GM20431 (cell line): Measurements from ENCODE around the gene IFNGR2.
"Not testable (repeated sequence)": the region's sequence is repeated elsewhere in the genome, so short reads cannot be mapped to it uniquely, and the experiment has no call there.

Experiments
- in situ Hi-C: fragments of 300-500 bp; cut with MseI, MboI; formaldehyde crosslinking; loops from one replicate; pipeline ENCODE4 v1.15.0; 2020; ENCODE audit warnings: low sequenced_read_pairs; ENCODE audit not compliant: unreplicated experiment

Gene IFNGR2

DNA sequence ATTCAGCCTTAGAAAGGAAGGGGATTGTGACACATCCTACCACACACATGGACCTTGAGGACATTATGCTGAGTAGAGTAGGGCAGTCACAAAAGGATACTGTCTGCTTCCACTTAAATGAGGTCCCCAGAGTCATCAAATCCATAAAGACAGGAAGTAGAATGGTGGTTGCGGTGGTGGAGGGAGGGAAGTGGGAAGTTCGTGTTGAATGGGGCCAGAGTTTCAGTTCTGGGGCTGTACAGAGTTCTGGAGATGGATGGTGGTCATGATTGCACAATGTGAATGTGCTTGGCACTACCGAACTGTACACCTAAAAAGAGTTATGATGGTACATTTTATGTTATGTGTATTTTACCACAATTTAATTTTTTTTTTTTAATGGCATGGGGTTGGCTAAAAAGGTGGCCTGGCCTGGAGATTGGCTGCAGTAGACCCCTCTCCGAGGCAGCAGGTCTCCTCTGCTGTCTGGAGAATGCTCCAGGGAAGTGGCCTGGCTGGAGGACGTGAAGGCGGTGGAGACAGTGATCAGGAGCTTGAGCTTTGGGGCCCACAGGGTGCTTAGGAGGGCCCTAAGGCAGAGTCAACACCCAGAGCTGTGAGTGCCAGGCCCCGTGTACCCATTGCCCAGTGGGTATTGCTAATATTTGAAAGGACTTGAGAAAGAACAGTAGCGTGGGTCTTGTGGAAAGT, 30.4 kb downstream of the IFNGR2 start:
- in situ Hi-C loops, result no loop called here

DNA sequence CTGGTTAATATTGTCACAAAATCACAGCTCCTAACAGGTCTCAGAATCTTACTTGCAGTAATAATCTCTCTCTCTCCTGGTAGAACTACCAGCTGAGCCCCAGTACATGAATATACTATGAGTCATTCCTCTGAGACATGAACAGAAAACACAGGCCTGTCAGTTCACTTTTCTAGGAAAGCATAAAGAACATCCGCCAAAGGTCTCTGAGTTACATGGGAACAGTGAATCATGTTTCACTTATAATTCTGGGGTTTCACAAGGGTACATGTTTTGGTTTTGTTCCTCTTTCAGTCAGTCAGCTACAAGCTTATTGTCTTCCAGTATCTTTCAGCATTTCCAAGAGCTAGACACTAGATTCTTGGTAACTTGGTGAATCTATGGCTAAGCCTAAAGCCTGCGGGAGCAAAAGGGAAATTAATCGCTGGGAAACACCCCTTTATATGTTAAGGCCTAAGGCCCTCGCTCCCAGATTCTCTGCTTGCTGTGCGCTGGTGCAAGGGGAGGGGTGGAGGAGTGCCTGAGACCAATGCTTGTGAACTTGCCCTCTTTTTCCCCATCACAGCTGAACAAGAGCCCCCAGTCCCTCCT, 31.7 kb downstream of the IFNGR2 start:
- in situ Hi-C loops, result no loop called here

DNA sequence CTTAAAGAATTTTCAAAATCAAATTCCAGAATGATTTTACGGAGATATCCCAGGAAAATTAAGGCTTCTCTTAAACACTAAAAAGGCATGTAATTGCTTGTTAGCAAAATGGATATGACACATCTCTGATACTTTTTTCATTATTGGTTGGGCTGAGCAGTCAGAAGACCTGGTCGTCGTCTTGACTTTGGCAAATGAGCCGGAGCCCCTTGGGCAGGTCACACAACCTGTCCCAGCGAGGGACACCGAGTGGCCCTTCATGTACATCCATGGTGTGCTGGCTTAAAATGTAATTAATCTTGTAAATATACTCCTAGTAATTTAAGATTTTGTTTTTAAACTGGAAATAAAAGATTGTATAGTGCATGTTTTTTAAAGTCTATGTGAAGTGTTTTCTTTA, 33.9 kb downstream of the IFNGR2 start:
- in situ Hi-C loops, result no loop called here

DNA sequence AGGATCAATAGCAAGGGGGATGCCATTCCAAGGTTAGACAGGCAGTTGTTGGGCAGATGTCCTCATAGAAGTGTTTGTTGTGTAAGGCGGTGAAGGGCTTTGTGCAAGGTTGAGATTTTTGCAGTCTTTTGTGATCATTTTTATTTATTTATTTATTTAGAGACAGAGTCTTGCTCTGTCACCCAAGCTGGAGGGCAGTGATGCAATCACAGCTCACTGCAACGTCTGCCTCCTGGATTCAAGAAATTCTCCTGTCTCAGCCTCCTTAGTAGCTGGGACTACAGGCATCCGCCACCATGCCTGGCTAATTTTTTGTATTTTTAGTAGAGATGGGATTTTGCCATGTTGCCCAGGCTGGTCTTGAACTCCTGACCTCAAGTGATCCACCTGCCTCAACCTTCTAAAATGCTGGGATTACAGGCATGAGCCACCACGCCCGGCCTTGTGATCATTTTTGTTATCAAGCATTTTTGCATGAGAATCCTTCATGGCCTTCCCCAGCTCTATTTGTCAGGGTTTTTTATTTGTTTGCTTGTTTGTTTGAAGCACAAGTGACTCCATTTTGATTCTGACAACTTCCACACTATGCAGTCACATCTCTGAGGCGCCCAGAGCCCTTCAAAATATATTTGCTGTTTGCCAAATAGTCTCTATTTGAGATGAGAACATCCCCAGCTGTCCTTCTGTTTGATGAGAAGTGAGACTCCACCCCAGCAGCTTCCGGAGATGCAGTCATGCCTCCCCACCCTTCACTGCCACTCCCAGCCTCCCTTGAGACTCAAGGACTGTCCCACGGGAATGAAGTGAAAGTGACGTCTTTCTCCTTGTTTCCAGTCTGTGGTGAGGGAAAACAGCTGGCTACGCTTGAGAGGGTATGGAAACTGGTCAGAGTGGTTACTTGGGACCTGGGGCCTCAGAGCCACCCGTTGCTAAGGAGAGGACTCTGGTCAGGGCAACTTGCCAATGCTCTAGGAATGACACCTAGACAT, 38.6 kb downstream of the IFNGR2 start:
- in situ Hi-C loops, result loop anchor here (10.0 kb wide), 1 partner anchor 237 kb away; no protein-coding TSS in a partner anchor

DNA sequence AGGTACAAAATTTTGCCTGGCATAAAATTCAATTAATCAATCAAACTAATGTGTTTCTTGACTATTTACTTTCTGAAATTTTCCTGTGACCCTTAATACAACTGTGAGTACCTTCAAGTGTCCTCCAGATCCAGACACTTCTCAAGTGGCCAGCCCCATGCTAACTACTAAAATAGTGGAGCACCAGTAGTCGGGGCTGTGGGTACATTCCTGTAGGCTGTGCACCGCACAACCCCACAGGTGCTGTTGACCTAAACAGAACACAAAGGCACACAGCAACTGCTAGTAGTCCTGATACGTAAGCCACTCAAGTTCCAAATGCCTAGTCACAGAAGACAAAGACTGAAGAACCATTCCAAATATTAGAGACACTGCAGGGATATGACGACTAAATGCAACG, 40.0 kb downstream of the IFNGR2 start:
- in situ Hi-C loops, result loop anchor here (10.0 kb wide), 1 partner anchor 238 kb away; no protein-coding TSS in a partner anchor

DNA sequence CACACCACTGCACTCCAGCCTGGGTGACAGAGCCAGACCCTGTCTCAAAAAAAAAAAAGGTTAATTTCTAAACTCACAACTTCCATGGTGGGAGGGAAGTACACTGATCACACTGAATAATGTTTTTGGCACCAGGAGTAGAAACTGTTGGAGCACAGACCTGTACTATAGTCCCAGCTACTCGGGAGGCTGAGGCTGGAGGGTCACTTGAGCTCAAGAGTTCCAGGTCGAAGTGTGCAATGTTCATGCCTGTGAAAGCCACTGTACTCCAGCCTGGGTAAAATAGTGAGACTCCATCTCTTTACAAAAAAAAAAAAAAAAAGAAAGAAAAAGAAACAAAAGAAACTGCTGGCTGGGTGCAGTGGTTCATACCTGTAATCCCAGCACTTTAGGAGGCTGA, 41.3 kb downstream of the IFNGR2 start:
- in situ Hi-C loops, result loop anchor here (10.0 kb wide), 1 partner anchor 240 kb away; no protein-coding TSS in a partner anchor

DNA sequence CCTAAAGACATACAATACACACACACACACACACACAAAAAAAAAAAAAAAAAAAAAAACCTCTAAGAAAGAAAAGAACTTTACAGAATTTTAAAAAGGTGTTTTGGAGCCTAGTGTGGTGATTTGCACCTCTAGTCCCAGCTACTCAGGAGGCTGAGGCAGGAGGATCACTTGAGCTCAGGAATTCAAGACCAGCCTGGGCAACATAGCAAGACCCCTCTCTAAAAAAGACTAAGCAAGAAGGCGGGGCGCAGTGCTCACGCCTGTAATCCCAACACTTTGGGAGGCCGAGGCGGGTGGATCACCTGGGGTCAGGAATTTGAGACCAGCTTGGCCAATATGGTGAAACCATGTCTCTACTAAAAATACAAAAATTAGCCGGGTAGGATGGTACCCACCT, 43.4 kb downstream of the IFNGR2 start:
- in situ Hi-C loops, result loop anchor here (10.0 kb wide), 1 partner anchor 242 kb away; no protein-coding TSS in a partner anchor

DNA sequence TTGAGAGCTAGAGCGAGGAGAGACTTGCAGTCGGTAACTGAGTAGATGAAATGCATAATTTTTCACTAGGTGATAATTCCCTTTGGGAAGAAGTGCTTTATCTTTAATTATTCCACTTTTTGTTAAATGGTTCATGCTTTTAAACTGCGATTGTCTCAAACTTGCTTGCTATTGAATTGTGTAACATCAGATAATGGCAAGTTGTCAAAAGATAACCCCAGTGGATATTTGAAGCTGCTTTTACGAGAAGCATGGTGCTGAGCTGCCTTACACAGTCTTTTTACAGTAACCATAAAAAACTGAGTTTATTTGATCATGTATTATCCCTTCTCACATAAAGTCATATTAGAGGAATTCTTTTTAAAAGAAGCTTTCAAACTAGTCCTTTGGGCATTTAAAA, 46.4 kb downstream of the IFNGR2 start:
- in situ Hi-C loops, result loop anchor here (10.0 kb wide), 1 partner anchor 245 kb away; no protein-coding TSS in a partner anchor

DNA sequence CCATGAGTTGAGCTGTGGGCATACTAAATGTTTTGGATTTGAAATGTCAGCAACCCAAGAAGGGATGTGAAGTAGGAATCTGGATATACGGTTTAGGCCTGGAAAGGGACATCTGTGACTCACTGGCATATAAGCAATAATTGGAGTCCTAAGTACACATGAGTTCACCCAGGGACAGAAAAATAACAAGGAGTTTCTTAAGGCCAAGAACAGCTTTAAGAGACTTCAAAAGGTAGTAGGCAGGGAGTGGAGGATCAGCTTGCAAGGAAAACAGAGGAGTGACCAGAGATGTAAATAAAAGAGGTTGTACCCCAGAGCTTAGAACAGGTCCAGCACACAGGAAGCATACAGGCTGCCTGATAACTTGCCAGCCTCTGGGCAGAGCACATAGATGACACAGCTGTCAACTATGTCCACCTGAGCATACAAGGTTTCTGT, 48.4 kb downstream of the IFNGR2 start:
- in situ Hi-C loops, result no loop called here

DNA sequence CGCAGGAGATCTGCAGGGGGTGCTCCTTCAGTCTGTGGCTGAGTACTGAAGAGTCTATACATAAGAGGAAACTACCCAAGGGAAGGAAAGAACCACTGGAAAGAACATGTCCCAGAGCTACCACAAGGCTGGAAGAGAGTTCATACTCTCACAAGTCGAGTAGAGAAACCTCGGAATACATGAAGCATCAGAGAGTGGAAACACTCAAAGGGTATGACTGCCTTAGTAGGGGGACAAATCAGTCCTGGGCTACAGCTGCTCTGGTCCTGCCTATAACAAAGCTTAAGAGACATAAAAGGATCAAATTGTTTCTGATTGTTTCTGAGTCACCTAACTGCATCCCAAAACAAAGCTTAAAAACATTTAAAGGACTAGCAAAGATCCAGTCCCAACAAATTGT, 49.1 kb downstream of the IFNGR2 start:
- in situ Hi-C loops, result no loop called here

DNA sequence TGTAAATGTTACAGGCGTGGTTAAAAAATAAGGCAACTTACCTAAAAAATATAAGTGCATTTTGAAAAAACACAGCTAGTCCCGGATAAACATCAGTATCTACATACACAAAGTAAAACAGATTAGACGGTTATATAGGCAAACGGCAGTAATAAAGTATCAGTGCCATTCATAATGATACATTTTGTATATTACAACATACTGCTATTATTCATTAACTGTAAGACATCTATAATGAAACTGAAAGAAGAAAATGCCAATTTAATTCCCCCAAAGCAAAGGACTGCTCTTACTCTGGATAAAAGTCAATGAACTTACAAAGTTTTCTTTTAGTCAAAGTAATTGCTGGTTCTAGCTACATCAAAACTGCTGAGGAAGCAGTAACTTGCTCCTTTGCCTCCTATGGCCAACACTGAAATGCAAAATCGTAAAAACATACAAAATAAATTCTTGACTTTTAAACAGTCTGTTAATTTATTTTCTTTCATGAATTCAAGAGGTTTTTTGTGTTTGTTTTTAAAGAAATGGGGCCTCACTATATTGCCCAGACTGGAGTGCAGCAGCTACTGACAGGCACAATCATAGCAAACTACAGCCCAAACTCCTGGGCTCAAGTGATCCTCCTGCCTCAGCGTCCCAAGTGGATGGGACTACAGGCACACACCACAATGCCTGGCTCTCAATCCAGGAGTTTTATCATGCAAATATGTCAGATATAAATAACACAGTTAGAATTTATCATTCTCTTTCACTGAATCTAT, 52.7 kb downstream of the IFNGR2 start:
- in situ Hi-C loops, result no loop called here

DNA sequence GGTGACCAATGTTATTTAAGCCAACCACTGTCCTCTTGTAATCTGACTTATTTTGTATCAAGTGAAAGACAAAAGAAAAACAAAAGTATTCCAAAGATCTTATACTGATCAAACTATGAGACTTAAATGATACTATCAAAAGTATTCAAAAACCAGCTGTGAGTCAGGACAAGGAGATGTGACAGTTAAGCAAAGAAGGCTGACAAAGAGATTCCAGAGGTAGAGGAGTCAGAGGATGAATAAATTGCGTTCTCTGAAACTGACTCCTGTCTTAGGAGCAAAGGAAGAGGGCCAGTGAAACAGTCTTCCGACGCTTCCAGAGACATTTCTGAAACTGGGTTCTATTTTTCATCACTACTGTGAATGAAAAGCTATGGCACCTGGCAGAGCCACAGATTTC, 55.6 kb downstream of the IFNGR2 start:
- in situ Hi-C loops, result no loop called here

DNA sequence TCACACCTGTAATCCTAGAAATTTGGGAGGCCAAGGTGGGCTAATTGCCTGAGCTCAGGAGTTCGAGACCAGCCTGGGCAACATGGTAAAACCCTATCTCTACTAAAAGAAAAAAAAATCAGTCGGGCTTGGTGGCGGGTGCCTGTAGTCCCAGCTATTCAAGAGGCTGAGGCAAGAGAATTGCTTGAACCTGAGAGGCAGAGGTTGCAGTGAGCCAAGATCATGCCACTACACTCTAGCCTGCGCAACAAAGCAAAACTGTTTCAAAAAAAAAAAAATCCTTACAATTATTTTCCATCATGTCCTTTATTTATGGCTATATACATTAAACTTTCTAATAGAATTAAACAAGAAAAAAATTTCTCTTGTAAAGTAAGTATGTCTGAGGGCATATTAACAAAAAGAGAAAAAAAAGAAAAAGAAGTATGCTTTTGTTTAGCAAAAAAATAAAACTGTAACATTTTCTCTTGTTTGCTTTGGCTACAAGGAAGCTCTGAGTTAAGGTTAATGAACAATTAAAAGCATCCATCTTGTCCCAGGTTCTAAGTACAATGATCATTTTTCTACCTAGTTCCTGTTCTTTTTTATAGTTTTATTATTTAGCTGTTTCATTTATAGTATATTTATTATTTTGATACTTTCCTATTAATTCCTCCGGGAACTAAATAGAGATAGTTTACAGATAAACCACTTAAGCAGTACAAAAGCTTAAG, 58.5 kb downstream of the IFNGR2 start:
- in situ Hi-C loops, result no loop called here

DNA sequence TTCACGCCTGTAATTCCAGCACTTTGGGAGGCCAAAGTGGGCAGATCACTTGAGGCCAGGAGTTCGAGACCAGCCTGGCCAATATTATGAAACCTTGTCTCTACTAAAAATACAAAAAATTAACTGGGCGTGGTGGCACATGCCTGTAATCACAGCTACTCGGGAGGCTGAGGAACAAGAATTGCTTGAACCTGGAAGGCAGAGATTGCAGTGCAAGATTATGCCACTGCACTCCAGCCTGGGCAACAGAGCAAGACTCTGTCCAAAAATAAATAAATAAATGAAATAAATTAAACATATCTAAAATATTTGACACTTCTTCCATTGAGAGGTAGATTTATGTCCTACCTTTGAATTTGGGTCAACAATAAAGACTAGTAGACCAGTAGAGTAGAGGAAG, 66.0 kb downstream of the IFNGR2 start:
- in situ Hi-C loops, result not testable (repeated sequence)

DNA sequence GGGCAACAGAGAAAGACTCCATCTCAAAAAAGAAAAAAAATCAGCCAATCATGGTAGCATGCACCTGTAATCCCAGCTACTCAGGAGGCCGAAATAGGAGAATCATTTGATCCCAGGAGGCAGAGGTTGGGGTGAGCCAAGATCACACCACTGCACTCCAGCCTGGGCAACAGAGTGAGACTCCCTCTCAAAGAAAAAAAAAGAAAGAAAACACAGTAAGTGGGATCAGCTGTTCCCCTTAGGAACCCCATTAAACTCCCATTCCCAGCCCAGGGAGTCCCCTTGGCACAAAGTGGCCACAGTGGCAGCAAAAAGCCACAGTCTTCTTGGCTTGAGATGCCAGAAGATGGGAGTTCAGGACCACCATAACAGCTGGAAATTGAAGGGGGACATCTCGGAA, 67.5 kb downstream of the IFNGR2 start:
- in situ Hi-C loops, result no loop called here

DNA sequence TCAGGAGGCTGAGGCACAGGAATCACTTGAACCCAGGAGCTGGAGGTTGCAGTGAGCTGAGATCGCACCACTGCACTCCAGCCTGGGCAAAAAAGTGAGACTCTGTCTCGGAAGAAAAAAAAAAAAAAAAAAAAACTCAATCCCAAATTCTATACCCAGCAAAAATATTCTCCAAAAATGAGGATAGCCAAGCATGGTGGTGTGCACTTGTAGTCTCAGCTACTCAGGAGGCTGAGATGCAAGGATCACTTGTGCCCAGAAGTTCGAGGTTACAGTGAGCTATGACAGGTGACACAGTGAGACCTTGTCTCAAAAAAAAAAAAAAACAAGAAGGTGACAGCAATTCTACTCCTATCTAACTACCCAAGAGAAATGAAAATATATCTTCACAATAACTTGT, 70.1 kb downstream of the IFNGR2 start:
- in situ Hi-C loops, result no loop called here

DNA sequence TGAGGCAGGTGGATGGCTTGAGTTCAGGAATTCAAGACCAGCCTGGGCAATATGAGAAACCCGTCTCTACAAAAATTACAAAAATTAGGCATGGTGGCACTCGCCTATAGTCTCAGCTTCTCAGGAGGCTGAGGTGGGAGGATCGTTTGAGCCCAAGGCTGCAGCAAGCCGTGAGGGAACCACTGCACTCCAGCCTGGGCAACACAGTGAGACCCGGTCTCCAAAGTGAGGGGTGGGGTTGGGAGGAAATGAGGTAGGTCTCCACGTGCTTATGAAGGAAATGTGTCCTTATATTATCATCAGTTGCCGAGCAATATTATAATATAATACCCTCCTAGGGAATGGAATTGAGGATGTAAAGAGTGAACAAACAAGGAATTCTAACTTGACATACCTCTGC, 73.9 kb downstream of the IFNGR2 start:
- in situ Hi-C loops, result no loop called here

DNA sequence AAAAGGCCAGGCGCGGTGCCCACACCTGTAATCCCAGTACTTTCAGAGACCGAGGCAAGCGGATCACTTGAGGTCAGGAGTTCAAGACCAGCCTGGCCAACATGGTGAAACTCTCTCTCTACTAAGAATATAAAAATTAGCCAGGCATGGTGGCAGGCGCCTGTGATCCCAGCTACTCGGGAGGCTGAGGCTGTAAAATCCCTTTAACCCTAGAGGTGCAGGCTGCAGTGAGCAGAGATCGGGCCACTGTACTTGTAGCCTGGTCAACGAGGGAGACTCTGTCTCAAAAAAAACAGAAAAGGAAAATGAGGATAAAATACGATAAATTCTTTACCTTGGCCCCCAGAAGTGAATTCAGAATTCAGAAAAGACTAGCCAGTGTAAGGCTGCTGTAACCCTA, 75.0 kb downstream of the IFNGR2 start:
- in situ Hi-C loops, result no loop called here

DNA sequence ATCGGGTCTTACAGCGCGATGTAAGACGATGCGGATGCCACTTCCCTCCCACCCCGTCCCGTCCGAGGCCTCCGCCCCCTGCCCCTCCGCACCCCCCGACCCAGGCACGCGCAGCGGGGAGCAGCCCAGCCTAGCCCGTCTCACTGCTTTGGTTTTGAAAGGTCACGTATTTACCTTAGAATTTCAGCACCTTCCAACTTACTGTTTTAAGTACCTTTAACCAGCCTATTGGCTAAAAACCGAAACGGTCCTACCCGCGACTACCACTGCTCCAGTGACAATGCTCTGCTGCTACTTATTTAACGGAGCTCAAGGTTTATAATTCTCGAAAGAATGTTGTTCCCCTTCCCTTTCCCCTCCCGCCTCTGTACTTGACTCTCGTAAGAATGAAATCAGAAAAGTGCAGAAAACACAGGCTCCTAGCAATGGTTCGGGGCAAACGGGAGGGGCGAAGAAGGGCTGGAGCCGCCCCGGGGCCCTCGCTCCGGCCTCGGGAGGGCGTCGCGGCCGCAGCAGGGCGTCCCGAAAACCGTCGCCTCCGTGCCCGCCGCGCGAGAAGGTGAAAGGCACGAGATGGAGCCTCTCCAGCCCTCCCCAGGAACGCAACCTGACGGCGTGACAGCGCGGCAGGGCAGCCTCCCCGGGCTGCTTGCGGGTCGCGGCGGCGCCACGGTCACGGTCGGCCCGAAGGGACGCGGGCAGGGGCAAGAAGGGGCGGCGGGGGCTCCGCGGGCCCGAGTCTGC, 75.9 kb downstream of the IFNGR2 start:
- in situ Hi-C loops, result no loop called here
